Epithelial cell of esophagus (primary cell): Measurements from ENCODE around the gene ASMTL.

Source experiments
- DNase-seq: peaks from one replicate; pipeline ENCODE4 v3.0.0; 2010; ENCODE audit warnings: low read depth
- H3K4me3 ChIP-seq: 2 replicates; pipeline ENCODE4 v1.5.1; 2011; ENCODE audit warnings: mild to moderate bottlenecking, low read length, control low read depth
- TF ChIP-seq, protein P1 (sequence below): IDR thresholded peaks from 2 replicates; pipeline ENCODE4 v1.5.1; 2011; ENCODE audit warnings: low read depth, mild to moderate bottlenecking, low read length, control low read depth, inconsistent platforms; ENCODE audit not compliant: insufficient read depth; ENCODE audit errors: missing control alignments

The ASMTL gene, protein sequence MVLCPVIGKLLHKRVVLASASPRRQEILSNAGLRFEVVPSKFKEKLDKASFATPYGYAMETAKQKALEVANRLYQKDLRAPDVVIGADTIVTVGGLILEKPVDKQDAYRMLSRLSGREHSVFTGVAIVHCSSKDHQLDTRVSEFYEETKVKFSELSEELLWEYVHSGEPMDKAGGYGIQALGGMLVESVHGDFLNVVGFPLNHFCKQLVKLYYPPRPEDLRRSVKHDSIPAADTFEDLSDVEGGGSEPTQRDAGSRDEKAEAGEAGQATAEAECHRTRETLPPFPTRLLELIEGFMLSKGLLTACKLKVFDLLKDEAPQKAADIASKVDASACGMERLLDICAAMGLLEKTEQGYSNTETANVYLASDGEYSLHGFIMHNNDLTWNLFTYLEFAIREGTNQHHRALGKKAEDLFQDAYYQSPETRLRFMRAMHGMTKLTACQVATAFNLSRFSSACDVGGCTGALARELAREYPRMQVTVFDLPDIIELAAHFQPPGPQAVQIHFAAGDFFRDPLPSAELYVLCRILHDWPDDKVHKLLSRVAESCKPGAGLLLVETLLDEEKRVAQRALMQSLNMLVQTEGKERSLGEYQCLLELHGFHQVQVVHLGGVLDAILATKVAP

DNA sequence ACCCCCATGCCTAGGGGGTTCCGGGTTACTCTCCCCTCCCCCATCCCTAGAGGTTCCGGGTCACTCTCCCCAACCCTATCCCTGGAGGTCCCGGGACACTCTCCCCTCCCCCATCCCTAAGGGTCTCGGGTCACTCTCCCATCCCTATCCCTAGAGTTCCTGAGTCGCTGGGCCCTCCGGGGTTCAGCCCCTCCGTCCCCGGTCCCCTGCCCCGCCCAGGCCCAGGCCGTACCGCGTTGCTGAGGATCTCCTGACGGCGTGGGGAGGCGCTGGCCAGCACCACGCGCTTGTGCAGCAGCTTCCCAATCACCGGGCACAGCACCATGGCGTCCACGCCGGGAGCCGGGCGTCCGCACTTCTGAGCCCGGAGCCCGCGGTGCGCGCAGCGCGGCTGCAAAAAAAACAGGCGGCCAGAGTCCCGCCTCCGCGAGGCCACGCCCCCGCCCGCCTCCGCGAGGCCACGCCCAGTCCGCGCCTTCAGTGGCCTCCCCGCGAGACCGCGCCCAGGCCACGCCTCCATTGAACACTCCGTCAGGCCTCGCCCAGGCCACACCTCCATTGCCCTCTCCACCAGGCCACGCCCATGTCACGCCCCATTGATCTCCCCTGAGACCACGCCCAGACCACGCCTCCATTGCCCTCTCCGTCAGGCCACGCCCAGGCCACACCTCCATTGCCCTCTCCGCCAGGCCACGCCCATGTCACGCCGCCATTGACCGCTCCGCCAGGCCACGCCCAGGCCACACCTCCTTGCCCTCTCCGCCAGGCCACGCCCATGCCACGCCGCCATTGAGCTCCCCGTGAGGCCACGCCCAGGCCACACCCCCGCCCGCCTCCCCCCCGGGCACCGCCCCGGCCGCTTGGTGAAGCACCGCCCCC is at the start of gene ASMTL:
ASMTL (minus strand) TSS at position 394 of the 879 bp plus-strand sequence; CDS start at position 325, 69 bp downstream.
- DNase-seq: peak; percentile 99
- TF ChIP-seq, protein P1, sequence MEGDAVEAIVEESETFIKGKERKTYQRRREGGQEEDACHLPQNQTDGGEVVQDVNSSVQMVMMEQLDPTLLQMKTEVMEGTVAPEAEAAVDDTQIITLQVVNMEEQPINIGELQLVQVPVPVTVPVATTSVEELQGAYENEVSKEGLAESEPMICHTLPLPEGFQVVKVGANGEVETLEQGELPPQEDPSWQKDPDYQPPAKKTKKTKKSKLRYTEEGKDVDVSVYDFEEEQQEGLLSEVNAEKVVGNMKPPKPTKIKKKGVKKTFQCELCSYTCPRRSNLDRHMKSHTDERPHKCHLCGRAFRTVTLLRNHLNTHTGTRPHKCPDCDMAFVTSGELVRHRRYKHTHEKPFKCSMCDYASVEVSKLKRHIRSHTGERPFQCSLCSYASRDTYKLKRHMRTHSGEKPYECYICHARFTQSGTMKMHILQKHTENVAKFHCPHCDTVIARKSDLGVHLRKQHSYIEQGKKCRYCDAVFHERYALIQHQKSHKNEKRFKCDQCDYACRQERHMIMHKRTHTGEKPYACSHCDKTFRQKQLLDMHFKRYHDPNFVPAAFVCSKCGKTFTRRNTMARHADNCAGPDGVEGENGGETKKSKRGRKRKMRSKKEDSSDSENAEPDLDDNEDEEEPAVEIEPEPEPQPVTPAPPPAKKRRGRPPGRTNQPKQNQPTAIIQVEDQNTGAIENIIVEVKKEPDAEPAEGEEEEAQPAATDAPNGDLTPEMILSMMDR: no peak
- H3K4me3 ChIP-seq: peak within 1 kb of the TSS; percentile 90

DNA sequence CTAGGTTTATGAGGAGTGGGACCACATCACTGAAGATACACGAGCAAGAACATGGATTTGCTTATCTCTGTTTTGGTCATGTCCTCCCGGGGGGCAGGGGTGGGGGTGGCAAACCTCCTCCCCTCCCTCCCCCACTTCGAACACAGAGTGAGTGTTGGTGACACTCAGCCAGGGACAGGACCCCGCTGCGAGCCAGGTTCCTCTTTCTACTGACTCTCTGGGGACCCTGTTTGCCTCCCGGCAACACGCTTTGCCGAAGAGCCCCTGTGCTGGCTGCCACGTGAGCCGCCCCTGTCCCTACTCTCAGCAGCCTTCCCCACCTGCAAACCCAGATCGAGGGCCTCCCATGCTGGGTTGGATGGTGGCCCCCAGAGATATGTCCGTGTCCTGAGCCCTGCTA is 49.5 kb upstream of the ASMTL start:
- no peak overlapping the region for H3K4me3 ChIP-seq
- TF ChIP-seq, protein P1: no peak
- DNase-seq: no peak

DNA sequence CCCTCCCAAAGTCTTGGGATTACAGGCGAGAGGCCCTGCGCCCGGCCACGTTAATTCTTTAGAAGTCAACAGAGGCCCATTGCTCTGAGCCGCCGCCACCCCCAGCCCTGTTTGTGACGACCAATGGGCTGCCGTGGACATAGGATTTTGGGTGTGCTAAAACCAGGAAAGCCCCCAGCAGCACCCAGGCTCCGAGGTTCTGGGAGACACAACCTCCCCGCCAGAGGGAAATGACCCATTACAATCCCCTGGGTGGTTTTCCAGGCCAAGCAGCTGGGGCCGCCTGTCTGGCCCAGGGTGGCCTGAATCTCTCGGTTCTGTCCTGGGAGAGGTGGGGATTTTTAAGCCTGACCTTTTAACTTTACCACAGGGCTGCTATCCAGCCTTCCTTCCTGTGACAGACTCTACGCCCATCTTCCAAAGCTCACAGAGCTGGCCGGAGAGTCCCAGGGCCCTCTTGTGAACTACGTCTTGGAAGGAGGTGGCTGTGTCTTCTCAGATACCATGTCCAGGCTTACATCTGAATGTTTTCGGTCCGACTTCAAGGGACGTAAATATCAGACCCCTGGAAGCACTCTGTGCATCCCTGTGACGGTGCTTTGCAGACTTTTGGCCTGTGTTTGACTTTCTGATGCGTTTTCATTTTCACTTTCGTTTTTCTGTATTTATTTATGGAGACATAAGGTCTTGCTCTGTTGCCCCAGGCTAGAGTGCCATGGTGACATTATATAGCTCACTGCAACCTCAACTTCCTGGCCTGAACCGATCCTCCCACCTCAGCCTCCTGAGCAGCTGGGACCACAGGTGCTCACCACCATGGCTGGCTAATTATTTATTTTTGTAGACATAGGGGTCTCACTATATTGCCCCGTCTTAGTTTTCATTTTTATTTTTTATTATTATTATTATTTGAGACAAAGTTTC is 48.3 kb upstream of the ASMTL start:
- no peak overlapping the region for H3K4me3 ChIP-seq
- TF ChIP-seq, protein P1: no peak
- DNase-seq: no peak

DNA sequence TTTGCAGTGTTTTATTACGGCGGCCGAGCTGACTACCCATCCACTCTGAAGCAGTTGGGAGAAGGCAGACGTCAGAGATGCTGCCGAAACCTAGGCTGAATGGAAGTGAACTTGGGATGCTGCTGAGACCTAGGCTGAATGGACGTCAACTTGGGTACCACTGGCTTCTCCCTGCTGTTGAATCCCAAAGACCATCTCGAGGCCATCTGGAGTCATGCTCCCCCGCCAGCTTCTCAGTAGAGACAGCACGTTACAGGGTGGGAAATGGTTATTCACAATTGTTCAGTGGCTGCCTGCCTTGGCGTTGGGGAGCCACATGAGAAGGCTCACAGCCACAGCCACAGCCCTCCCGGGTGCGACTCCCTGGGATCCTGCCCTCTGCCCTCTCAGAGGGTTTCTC is 43.4 kb upstream of the ASMTL start:
- TF ChIP-seq, protein P1: no peak
- DNase-seq: no peak
- no peak overlapping the region for H3K4me3 ChIP-seq

DNA sequence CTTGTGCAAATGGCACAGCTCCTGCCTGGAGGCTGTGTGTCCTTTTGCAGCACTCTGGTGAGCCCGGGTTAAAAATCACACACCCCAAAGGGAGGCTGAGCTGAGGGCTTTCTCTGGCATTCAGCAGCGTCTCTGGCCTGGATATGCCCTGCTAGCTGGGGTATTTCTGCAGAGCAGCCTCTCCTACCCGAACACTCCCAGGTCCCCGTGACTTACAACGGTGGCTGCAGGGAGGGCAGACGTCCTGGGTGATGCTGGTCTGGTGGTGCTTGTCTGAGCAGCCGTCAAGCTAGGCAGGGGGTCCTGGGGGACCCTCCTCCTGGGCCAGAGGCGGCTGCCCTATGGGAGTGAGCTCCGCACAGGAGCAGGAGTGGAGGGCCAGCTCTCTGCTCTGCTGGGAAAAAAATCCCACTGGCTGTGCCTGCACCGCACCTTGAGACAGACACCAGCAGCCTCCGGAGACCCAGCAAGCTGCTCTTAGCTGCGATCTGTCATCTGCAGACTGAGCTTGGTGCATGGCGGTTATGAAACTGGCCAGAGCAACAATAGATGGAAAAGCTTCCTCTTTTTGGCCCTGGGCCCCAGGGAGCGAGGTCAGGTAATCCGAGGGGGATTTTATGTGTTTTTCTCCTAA is 41.3 kb upstream of the ASMTL start:
- no peak for DNase-seq
- no peak overlapping the region for H3K4me3 ChIP-seq
- TF ChIP-seq, protein P1: no peak
